HG02642 (cell line): ENCODE results near the gene FCMR.

Experiments
- ATAC-seq: cut with Tn5 transposase; IDR thresholded peaks from one replicate; pipeline ENCODE4 v1.9.1; 2021; ENCODE audit warnings: mild to moderate bottlenecking; ENCODE audit not compliant: unreplicated experiment, poor library complexity

FCMR gene, protein sequence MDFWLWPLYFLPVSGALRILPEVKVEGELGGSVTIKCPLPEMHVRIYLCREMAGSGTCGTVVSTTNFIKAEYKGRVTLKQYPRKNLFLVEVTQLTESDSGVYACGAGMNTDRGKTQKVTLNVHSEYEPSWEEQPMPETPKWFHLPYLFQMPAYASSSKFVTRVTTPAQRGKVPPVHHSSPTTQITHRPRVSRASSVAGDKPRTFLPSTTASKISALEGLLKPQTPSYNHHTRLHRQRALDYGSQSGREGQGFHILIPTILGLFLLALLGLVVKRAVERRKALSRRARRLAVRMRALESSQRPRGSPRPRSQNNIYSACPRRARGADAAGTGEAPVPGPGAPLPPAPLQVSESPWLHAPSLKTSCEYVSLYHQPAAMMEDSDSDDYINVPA

DNA sequence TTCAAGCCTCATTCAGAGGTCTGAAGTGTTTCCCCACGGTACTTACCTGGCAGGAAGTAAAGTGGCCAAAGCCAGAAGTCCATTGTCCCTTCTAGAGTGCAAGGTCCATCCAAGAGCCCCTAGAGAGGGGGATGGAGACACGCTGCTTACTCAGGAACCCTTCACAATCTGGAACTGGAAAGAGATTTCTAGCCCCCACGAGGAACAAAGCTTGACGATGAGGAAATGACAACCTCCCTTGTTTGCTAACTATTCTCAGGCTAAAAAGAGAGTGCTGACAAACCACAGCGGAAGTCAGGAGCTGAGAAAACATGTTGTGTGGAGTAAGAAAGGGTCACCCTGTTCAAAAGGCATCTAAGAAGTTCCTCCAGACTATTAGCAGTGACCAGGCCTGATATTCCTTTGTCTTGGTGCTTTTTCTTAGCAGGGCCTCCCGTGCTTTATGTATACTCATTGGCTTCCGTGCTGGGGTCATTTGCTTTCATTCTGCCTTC is at the start of gene FCMR:
FCMR (minus strand) TSS at position 170 of the 494 bp plus-strand sequence; CDS start at position 83, 87 bp downstream.
- peak; percentile 20 for ATAC-seq

DNA sequence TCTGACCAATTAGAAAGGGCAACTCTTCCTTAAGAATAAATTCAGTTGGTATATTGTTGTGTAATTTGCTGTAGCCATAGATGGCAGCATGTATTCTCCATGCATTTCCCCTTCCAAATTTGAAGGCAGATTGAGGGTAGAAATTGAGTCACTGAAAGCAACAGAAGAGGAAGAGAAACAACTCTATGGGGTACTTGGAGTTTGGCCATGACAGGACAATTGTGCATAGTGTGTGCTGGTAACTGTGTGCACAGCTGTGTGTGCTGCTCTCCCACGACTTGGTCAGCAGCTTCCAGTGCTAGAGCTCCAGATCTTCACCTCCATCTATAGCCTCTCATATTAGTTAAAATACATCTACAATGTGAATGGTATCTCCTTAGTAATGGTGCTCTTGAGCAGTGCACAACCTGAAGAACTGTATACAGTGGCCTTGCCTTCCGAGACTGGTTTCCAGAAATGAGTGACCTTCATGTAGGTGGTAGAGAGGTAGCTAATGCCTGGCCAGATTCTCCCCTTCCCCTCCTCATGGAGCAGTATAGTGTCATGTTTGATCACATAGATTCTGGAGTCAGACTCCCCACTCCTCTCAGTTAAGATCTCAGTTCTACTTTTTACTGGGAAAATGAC is 49.4 kb upstream of the FCMR start:
- peak; percentile 54 for ATAC-seq

DNA sequence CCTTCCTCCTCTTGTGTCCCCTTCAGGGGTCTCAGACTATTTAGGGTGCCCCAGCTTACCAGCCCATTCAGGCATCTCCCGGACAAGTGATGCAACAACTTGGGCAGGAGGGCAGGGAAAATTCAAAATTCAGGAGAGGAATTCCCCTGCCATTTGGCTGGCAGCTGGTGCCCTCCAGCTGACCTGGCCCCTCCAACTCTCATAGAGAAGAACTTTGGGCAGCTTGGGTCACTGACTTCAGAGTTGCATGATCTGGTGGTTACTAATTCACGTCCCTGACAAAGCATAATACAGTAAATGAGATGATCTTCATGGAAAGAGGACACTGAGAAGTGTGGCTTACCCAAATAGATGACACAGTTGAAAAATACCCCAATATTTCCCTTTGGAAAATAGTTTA is 48.7 kb upstream of the FCMR start, which contains the start of gene FCAMR:
FCAMR (minus strand) TSS at position 15 of the 400 bp plus-strand sequence. CDS start 335 bp downstream, outside the sequence.
- ATAC-seq = no peak

DNA sequence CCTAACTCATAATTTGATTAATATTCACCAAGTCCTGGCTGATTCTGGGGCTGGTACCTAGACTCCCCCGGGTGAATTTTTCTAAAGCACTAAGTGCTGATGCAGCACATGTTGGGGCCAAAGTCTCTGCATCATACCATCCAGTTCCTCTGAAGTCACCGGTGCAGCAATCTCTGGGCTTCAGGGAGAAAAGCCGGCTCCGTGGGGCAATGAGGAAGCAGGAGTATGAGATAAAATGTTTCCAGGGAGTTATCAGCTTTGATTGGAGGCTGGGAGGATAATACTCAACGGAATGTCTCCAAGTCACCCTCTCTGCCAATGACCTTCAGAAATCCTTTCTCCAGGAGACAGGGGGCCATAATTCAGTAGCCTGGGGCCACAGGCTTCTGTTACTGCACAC is 47.3 kb upstream of the FCMR start:
- ATAC-seq = no peak

DNA sequence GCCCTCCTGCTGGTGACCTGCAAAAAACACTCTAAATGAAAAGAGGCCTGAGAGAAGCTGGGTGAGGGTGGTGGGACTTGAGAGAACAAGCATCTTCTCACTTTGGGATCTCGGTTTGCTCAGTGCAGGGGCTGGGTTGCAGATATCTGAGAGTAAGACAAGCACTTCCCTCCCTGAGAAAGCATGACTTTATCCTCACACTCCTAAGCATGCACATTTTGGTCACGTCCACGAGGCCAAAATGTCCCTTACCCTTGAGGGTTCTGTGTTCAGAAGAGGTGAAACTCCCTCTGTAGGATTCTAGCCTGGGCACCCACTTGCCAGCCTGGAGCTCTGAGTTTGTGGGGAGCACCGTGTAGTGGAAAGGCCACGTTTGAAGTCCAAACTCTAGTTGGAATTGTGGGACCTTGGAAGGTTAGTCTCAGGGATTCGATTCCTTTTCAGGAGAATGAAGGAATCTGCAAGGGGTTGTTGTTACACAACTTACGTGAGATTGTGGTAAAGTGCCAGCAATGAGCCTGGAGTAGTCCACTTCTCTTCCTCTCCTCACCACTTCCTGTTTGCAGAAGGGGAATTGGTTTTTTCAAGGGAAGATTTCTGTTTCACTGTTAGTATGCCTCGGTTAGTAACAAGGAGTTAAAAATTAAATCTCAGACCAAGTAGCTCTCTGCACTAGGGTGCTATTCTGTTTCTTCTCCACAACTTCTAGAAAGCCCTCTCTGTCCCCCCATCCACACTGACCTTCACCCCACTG is 45.5 kb upstream of the FCMR start:
- ATAC-seq = peak; percentile 45

DNA sequence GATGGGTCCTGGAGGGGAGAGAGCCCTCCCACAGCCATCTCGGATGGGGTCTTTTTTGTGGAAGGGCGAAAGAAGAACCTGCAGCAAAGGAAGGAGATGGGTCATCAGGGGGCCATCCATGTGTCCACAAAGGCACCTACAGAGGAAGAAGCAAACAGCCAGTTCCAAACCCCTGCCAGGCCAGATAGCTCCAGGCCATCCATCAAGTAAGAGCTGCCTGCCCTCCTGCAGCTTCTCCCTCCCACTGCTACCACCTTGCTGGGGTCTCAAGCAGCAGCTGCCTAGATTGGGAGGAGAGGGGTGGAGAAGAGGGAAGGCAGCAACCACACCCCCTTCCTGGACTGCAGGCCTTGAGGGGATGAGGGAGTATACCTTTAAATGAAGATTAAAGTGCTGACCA is 44.0 kb upstream of the FCMR start:
- no peak for ATAC-seq

DNA sequence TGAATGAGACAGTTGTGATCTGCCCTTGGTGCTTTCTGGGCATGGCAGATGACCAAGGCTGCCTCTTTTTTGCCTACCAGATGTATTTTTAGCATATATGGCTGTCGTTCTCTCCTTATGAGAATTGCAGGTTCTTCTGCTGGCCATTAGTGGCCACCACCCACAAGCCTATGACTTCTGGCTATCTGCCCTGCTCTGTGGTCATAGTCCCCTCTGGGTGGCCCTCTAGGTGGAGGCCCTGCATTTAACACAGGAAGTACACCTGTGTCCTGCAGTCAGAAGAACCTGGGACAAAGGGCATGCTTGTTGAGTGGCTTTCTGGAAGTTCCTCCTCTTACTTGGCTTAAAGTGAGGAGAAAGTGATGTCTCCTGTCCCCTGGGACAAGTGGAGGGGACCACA is 42.0 kb upstream of the FCMR start:
- no peak for ATAC-seq

DNA sequence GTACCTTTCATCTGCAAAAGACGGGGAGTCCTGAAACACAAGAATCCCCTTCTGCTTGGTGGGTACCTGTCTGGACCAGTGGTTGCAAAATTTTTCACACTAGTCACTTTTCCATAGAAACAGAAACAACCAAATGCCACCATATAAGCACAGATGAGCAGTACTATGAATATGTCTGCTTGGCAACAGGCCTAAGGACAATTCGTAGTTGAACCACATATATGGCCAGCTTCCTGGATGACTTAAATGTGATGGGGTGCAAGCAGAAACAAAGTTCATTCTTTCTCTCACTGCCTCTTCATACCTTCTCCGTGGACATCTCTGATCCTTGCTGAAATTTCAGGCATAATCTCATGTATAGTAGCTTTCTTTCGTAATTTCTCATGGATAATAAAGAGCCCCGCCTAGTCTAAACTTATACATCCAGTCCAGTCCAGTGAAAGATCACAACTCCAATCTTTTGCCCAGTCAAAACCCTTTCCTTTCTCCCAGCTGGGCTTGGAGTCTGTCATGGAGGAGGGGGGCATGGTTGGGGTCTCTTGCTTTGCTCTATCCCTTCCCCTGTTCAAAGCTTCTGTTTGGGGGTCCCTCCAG is 41.5 kb upstream of the FCMR start:
- no peak for ATAC-seq

DNA sequence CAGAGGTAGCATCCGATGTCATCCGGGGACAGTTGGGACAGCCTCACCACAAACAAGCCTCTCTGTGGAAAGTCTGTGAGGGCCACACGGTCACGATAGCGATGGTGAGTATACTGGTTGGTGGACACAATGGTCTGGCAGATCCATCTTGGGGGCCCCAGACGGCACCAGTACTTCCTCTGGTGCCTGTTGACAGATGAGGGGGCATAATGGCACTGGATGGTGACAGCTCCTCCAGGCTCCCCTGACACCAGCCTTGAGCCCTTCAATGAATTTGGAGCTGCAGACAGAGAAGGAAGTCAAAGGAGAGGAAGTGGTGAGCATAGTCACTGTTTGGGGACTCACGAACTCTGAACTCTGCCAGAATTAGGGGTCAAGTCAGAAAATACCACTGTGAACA is 40.5 kb upstream of the FCMR start:
- no peak for ATAC-seq

DNA sequence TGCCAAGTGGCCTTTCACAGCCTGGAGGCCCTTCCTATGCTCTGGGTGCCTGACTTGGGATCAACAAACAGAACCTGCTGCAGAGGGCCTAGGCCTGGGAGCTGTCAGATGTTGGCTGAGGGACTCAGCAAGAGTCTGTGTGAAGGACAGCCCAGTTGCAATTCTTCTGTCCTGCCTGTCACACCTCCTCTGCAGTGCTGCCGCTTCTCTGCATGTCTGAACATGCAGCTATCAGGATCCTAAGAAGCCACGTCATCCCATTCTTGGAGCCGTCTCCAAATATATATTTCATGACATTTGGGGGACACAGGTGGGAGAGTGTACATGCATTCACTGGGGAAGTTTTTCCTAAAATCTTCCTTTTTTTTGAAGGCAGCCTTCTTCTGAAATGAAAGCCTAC is 39.9 kb upstream of the FCMR start:
- no peak for ATAC-seq

DNA sequence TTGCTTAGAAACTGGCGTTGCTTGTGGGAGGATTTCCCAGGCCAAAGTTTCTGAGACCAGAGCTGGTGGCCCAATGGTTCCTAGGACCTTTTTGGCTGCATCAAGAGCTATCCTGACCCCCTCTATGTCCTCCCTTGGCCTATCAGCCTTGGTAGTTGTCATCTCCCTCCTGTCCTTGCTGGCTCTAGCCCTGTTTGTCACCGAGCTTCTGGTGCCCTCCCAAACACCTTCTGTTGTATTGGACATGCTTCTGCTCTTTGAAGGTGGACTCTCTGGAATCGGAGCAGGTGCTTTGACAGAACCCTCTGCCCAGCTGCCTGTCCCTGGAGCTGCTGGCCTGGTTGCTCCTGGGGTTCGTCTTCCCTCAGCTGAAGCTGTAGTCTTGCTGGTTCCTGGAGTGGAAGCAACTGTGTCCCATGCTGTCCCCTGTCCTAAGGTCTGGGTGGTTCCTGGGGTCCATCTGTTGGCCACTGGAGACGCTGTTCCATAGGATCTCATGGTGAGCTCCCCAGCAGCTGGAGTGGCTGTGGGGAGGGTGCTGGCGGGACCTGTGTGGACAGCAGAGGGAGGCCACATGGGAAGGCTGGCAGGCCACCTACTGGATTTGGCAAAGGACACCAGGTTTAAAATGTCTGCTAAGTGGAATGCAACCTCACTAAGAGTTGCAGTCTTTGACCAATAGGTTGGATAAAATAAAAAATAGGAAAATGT is 39.1 kb upstream of the FCMR start:
- no peak for ATAC-seq

DNA sequence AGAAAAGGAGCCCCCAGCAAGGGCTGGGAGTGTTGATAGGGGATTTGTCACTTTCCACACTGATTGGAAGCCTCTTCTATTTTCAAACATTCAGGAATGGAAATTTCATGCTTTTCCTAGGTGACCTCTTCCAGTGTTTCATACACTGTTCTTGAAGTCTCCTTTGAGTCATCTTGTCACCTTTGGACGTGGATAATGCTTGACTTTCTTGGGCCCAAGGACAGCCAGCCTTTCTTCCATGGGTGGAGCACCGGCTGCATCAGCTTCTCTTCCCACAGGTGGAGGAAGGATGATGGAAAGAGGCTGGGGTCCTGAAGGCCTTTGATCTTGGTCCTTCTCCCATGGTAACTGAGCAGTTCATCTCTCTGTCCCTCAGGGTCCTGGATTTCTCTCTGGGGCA is 36.4 kb upstream of the FCMR start:
- no peak for ATAC-seq

DNA sequence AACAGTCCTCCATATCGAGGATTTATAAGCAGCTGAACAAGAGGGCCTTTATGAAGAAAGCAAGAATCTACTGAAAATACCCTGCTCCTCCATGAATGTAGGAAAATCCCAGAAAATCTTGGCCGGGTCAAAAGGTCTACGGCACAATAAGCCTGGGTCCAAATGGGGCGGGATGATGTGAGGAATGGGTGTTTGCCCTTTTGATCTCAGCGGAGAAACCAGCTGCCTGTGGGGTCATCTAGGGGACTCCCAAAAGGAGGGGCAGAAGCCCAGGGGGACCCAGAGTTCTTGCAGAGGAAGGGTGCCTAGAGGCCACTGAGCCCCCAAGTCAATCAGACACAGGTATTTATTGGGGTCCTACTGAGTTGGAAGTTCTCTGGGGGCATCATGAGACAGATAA is 35.9 kb upstream of the FCMR start:
- ATAC-seq = no peak

DNA sequence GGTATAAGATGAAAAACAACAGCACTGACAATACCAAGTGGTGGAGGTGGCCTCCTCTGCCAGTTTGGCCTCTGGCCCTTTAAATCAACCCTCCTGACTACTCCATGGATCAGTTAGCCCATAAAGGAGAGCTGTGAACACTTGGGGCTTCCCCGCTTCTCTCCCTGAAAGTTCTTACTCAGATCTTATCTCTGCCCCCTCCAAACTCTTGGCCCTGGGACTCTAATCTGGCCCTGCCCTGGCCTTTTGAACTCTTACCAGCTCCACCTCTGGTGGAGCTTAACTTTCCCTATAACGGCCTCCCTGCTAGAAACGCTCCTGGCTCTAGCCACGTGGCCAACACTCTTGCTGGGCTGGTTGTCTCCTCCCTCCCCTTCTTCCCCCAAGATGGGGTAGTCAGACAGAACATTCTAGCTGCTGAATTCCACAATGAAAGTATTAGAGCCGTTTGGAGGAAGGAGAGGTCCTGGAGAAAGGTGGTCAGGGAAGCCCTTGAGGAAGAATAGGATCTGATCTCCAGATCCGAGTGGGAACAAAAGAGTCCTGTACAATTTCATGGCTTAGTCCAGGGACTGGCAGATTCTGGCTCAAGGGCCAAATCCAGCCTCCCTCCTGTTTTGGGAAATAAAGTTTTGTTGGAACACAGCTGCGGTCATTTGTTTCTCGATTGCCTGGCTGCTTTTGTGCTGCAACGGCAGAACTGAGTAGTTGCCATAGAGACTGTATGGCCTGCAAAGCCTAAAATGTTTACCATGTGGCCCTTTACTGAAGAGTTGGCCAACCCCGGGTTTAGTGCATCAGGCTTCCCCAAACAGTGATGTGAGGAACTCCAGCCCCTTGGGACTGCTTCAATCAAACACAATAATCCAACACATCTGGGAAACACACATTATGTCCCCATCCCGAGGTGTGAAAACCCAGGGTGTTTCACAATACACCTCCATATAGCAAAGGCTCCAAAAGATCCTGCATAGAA is 34.0 kb upstream of the FCMR start:
- peak; percentile 38 for ATAC-seq

DNA sequence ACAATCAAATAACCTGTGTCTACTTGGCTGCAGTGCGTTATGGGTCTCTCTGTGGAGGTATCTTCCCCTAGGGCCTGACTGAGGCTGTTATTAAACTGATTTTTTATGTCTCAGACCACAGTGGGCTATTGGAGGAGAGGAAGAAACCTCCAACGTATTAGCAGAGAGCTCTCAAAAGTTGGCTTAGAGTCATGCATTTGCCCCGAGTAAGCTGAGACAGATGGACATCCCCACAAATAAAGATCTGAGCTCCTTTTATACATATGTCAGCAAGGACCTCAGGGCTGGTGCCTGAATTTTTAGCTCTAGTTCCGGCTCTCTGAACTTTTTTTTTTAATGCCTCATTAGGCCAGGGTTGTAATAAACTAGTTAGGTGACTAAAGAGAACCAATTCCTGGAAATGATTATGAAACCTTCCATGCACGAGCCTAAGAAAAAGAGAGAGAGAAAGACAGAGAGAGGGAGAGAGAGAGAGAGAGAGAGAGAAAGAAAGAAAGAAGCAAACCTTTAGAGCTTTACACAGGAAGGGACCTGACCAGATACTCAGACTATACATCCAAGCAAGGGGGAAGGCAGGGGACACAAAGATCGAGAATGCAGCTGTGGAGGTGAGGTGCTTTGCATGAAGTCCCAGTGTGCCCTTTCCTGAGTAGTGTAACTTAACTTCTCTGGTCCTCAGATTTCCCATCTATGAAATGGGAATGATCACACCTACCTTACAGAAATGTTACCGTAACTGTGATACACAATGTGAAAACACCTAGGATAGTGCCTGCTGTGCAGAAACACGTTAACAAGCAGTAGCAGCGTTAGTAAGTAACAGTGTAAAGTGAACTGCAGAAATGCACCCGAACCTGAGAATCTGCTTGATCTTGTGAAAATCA is 33.0 kb upstream of the FCMR start:
- no peak for ATAC-seq

DNA sequence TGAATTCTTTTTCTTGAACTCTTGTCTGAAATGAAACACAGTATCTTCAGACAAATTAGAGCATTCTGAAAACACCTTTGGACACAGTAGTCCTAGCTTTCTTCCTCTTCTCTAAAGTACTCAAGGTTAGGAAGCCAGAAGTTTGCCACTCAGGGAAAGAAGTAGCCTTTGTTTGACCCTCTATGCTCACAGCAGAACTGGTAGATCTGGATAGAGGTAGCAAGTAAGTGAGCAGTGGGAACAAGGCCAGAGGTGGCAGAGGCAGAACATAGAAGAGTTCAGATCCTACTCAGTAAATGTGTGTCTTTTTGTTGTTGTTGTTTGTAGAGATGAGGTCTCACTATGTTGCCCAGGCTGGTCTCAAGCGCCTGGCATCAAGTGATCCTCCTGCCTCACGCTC is 31.9 kb upstream of the FCMR start:
- ATAC-seq = no peak

DNA sequence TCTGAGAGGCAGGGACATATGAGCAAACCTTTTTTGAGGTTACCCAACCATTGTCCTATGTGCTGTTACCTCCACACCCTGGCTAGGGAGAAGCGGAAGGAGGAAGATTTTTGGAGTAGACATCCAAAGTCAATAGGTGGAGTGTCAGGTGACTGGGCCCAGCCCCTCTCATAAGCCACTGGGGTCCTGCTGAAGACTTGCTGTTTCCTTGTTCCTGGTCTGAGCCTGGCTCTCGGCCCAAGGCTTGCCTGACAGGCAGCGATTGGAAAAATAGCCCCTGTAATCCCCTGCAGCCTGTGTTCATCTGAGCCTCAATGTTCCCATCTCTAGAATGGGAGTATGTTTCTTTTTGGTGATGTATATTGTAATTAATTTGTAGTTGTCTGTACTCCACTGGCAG is 31.4 kb upstream of the FCMR start:
- no peak for ATAC-seq

DNA sequence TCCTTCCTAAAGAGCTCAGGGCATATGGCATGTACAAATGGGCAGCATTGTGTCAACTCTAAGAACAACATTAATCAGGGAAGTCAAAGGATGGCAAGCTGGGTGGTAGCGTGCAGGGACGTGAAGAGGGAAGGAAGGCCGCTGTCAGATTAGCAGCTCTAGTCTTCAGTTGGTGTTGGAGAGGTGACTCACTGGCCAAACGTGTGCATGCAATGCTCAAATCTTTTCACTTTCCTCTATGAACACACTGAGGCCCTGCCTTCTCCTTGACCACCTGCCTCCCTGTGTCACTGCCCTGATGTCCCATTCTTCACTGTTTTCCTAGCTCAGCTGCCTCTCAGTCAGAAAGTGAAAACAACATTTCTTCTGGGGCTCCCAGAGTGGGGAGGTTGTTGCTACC is 30.4 kb upstream of the FCMR start:
- ATAC-seq = no peak
